Vagina (tissue), 2 donors: ENCODE data around the gene MS4A18.

ENCODE experiments used
- POLR2AphosphoS5 ChIP-seq, 2 donors: sonication (generic); formaldehyde crosslinking; IDR thresholded peaks; one replicate each; pipeline ENCODE4 v1.9.0; 2017; ENCODE audit warnings: antibody characterized with exemption in 2 of 2, mild to moderate bottlenecking in 2 of 2, low read depth in 1 of 2; ENCODE audit not compliant: insufficient read depth in 1 of 2
- TF ChIP-seq, protein P1 (sequence below), 3 experiments: fragments of 450-650 bp in 2 of 3; fragments of 200-600 bp in 1 of 3; sonication (generic) in 1 of 3; IDR thresholded peaks; one replicate each; pipeline ENCODE4 v1.5.1; 2017 to 2019; ENCODE audit warnings: antibody characterized with exemption in 3 of 3, mild to moderate bottlenecking in 2 of 3, moderate library complexity in 2 of 3

DNA sequence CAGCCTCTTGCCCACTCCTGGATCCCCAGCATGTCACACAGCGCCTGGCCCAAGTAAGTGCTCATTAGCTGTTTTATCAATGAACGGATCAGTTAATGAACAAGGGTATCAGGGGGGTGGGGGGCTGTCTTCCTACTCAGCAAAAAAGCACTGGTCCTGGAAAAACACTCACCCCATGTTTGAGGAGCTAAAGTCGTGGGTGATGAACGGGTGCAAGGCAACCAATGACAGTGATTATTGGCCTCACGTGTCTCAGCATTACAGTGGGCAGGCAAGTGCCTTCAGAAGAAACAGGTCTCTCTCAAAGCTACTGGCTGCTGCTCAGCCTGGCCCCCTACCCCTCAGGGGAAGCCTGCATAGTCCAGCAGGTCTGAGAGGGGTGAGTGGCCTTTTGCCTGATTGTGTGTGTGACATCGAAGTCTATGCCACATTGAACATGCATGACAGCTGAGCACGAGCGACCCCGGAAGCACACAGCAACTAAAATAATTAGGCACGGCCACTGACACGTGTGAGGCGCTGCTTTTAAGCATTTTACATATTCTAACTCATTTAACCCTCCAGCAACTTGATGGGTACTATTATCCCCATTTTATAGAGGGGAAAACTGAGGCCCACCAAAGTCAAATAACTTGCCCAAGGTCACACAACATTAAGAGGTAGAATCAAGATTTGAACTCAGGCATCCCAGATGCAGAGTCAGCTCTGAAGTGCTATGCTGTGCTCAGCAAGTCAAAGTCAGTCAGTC, 58.0 kb downstream of the MS4A18 start:
- TF ChIP-seq, protein P1, sequence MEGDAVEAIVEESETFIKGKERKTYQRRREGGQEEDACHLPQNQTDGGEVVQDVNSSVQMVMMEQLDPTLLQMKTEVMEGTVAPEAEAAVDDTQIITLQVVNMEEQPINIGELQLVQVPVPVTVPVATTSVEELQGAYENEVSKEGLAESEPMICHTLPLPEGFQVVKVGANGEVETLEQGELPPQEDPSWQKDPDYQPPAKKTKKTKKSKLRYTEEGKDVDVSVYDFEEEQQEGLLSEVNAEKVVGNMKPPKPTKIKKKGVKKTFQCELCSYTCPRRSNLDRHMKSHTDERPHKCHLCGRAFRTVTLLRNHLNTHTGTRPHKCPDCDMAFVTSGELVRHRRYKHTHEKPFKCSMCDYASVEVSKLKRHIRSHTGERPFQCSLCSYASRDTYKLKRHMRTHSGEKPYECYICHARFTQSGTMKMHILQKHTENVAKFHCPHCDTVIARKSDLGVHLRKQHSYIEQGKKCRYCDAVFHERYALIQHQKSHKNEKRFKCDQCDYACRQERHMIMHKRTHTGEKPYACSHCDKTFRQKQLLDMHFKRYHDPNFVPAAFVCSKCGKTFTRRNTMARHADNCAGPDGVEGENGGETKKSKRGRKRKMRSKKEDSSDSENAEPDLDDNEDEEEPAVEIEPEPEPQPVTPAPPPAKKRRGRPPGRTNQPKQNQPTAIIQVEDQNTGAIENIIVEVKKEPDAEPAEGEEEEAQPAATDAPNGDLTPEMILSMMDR (IDR thresholded peaks at IDR 0.05), result no peak
- no peak for TF ChIP-seq POLR2AphosphoS5 (IDR thresholded peaks at IDR 0.05; ENCODE audit: insufficient read depth in 1 of 2, low read depth in 1 of 2)
